Neural cell (in vitro differentiated cells): ENCODE data around the gene TMED8. TPM values are rescaled to one million over a fixed set of nuclear protein-coding genes. Genes with fewer than 3 reads are reported as not detected.

Source experiments
- H2AFZ ChIP-seq: fragments of 200-600, 300-800 bp; sonication (generic), shearing (Covaris generic); 2 replicates; pipeline ENCODE4 v1.6.0; 2014; ENCODE audit warnings: low read depth, mild to moderate bottlenecking, antibody characterized with exemption, low read length, moderate library complexity
- H3F3A ChIP-seq: fragments of 200-600 bp; shearing (Covaris generic); 2 replicates; pipeline ENCODE4 v1.6.1; 2016; ENCODE audit warnings: mild to moderate bottlenecking, moderate library complexity, mixed read lengths, antibody characterized with exemption, low read length; ENCODE audit not compliant: insufficient read depth, poor library complexity, severe bottlenecking
- H3K27ac ChIP-seq: fragments of 200-600, 300-800 bp; sonication (generic), shearing (Covaris generic); 2 replicates; pipeline ENCODE4 v1.5.1; 2014; ENCODE audit warnings: mild to moderate bottlenecking, low read length, moderate library complexity
- H3K27me3 ChIP-seq: fragments of 300-800, 200-600 bp; sonication (generic), shearing (Covaris generic); 2 replicates; pipeline ENCODE4 v1.6.0; 2014; ENCODE audit warnings: mild to moderate bottlenecking, low read depth, low read length, moderate library complexity; ENCODE audit not compliant: insufficient read depth
- H3K36me3 ChIP-seq: fragments of 300-800, 200-600 bp; sonication (generic), shearing (Covaris generic); 2 replicates; pipeline ENCODE4 v1.5.1; 2014; ENCODE audit warnings: mild to moderate bottlenecking, antibody characterized with exemption, low read length, moderate library complexity; ENCODE audit not compliant: insufficient read depth
- H3K4me2 ChIP-seq: fragments of 300-800, 200-600 bp; sonication (generic), shearing (Covaris generic); 2 replicates; pipeline ENCODE4 v1.6.0; 2014; ENCODE audit warnings: mild to moderate bottlenecking, low read length
- H3K4me3 ChIP-seq: fragments of 300-800, 200-600 bp; sonication (generic), shearing (Covaris generic); 2 replicates; pipeline ENCODE4 v1.5.1; 2014; ENCODE audit warnings: mild to moderate bottlenecking, low read length, moderate library complexity
- H3K79me2 ChIP-seq: fragments of 200-600 bp; shearing (Covaris generic); replicated peaks from 2 replicates; pipeline ENCODE4 v1.6.0; 2014; ENCODE audit warnings: mild to moderate bottlenecking, low read length, moderate library complexity; ENCODE audit not compliant: insufficient read depth
- H3K9ac ChIP-seq: fragments of 300-800, 200-600 bp; sonication (generic), shearing (Covaris generic); 2 replicates; pipeline ENCODE4 v1.6.1; 2016; ENCODE audit warnings: mild to moderate bottlenecking, low read length, mixed read lengths
- H3K9me2 ChIP-seq: fragments of 200-600 bp; shearing (Covaris generic); 2 replicates; pipeline ENCODE4 v1.6.1; 2016; ENCODE audit warnings: mild to moderate bottlenecking, low read length, mixed read lengths; ENCODE audit not compliant: insufficient read depth
- H3K9me3 ChIP-seq: fragments of 200-600, 300-800 bp; sonication (generic), shearing (Covaris generic); 2 replicates; pipeline ENCODE4 v1.6.1; 2016; ENCODE audit warnings: mild to moderate bottlenecking, mixed run types, low read length, moderate library complexity, mixed read lengths
- H4K20me1 ChIP-seq: fragments of 200-600 bp; shearing (Covaris generic); 2 replicates; pipeline ENCODE4 v1.6.1; 2016; ENCODE audit warnings: mild to moderate bottlenecking, mixed run types; ENCODE audit not compliant: insufficient read depth
- EP300 ChIP-seq: fragments of 450-650 bp; conservative IDR thresholded peaks from 2 replicates; pipeline ENCODE4 v1.6.1; 2014; ENCODE audit warnings: antibody characterized with exemption, mild to moderate bottlenecking, moderate library complexity; ENCODE audit not compliant: poor library complexity, severe bottlenecking
- MXI1 ChIP-seq: fragments of 450-650 bp; conservative IDR thresholded peaks from 2 replicates; pipeline ENCODE4 v1.6.1; 2014; ENCODE audit warnings: antibody characterized with exemption, mild to moderate bottlenecking; ENCODE audit not compliant: poor library complexity, severe bottlenecking
- SMC3 ChIP-seq: fragments of 450-650 bp; conservative IDR thresholded peaks from 2 replicates; pipeline ENCODE4 v1.6.1; 2014; ENCODE audit warnings: antibody characterized with exemption, mild to moderate bottlenecking, moderate library complexity; ENCODE audit not compliant: poor library complexity
- TAF1 ChIP-seq: IDR thresholded peaks from 2 replicates; pipeline ENCODE4 v1.6.1; 2012; ENCODE audit warnings: low read depth
- polyA plus RNA-seq: library from polyadenylated mRNA; depleted of rRNA; stranded (reverse); fragments of >200 nt; gene quantifications from 2 replicates; pipeline ENCODE4 v1.2.3, GENCODE V29; 2014
- TF ChIP-seq, protein P1 (sequence below): fragments of 450-650 bp; IDR thresholded peaks from 2 replicates; pipeline ENCODE4 v1.5.1; 2014; ENCODE audit warnings: antibody characterized with exemption, mild to moderate bottlenecking, moderate library complexity; ENCODE audit not compliant: poor library complexity, severe bottlenecking
- TF ChIP-seq, protein P2 (sequence below): IDR thresholded peaks from 2 replicates; pipeline ENCODE4 v1.6.1; 2012; ENCODE audit warnings: borderline replicate concordance

Gene TMED8
- polyA plus RNA-seq, 1 donor from 2014 or later, result 16.5 TPM

DNA sequence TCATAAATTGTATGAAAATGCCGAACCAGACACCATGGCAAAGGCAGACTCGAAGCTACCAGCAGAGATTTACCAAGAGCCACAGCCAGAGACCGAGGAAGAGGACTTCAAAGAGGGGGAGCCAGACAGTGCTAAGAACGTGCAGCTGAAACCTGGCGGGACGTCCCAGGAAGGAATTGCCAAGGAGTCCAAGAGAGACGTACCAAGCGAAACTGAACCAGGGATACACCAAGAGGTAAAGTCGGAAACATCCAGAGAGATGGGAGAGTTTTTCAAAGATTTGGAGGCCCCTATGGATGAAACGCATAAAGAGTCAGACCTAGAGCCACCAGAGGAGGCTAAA is 579 bp upstream of the TMED8 start:
- Histone ChIP-seq H3K36me3 (no peaks in the 10 kb centered on the region), H3K4me2 (peak overlapping the region; percentile 96), H3K4me3 (peak overlapping the region; percentile 92), H3K27ac (peak overlapping the region; percentile 93), H3K27me3 (no peaks in the 10 kb centered on the region), H3K9me3 (no peaks in the 10 kb centered on the region), H3K9me2 (no peaks in the 10 kb centered on the region), H3F3A (no peaks in the 10 kb centered on the region), H3K9ac (peak overlapping the region; percentile 90), H3K79me2 (peaks cover 11% of the 10 kb centered on the region), H2AFZ (peak overlapping the region; percentile 95), H4K20me1 (no peaks in the 10 kb centered on the region)
- no peak for TF ChIP-seq TAF1
- TF ChIP-seq SMC3, result no peak
- no peak for TF ChIP-seq EP300

DNA sequence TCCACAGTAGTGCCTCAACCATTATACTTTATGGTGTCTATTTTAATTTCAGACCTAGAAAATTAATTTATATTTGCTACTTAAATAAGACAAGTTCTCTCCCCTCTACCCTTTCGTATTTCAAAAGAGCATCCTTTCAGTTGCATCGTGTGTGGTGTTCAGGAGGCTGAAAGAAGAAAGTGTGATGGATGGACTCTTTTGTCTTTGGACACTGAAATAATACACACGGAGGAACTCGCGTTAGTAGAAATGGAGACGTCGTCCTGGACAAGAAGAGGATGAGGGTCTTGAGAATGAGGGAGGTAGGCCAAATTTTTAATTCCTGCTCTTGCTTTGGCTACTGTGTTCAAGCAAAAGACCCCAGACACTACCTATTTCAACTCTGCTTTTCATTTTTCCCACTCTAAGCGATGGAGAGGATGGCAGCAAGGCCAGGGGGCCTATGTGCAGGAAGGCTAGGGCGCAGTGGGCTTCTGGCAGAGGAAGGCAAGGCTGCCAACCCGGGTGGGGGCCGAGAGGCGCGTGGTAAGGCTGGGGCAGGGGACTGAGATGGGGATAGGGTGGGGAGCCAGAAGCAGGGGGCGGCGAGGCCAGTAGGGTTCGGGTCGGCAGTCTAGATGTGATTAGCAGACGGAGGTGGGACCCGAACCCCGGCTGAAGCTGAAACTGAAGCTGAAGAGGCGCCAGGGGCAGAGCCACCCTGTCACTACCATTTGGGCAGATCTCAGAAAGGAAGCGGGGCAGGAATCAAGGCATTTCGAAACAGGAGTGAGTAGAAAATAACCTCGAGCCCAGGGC is 722 bp downstream of the TMED8 start:
- Histone ChIP-seq H3K79me2 (peaks cover 11% of the 10 kb centered on the region), H3K9ac (peak overlapping the region; percentile 90), H3K4me2 (peak overlapping the region; percentile 58), H2AFZ (peak overlapping the region; percentile 49), H3K9me2 (no peaks in the 10 kb centered on the region), H3F3A (no peaks in the 10 kb centered on the region), H3K27ac (peak overlapping the region; percentile 93), H4K20me1 (no peaks in the 10 kb centered on the region), H3K27me3 (no peaks in the 10 kb centered on the region), H3K9me3 (no peaks in the 10 kb centered on the region), H3K36me3 (no peaks in the 10 kb centered on the region), H3K4me3 (peak overlapping the region; percentile 92)
- TF ChIP-seq TAF1, result no peak
- TF ChIP-seq SMC3, result no peak
- TF ChIP-seq, protein P1, sequence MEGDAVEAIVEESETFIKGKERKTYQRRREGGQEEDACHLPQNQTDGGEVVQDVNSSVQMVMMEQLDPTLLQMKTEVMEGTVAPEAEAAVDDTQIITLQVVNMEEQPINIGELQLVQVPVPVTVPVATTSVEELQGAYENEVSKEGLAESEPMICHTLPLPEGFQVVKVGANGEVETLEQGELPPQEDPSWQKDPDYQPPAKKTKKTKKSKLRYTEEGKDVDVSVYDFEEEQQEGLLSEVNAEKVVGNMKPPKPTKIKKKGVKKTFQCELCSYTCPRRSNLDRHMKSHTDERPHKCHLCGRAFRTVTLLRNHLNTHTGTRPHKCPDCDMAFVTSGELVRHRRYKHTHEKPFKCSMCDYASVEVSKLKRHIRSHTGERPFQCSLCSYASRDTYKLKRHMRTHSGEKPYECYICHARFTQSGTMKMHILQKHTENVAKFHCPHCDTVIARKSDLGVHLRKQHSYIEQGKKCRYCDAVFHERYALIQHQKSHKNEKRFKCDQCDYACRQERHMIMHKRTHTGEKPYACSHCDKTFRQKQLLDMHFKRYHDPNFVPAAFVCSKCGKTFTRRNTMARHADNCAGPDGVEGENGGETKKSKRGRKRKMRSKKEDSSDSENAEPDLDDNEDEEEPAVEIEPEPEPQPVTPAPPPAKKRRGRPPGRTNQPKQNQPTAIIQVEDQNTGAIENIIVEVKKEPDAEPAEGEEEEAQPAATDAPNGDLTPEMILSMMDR, result no peak
- TF ChIP-seq, protein P2, sequence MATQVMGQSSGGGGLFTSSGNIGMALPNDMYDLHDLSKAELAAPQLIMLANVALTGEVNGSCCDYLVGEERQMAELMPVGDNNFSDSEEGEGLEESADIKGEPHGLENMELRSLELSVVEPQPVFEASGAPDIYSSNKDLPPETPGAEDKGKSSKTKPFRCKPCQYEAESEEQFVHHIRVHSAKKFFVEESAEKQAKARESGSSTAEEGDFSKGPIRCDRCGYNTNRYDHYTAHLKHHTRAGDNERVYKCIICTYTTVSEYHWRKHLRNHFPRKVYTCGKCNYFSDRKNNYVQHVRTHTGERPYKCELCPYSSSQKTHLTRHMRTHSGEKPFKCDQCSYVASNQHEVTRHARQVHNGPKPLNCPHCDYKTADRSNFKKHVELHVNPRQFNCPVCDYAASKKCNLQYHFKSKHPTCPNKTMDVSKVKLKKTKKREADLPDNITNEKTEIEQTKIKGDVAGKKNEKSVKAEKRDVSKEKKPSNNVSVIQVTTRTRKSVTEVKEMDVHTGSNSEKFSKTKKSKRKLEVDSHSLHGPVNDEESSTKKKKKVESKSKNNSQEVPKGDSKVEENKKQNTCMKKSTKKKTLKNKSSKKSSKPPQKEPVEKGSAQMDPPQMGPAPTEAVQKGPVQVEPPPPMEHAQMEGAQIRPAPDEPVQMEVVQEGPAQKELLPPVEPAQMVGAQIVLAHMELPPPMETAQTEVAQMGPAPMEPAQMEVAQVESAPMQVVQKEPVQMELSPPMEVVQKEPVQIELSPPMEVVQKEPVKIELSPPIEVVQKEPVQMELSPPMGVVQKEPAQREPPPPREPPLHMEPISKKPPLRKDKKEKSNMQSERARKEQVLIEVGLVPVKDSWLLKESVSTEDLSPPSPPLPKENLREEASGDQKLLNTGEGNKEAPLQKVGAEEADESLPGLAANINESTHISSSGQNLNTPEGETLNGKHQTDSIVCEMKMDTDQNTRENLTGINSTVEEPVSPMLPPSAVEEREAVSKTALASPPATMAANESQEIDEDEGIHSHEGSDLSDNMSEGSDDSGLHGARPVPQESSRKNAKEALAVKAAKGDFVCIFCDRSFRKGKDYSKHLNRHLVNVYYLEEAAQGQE, result no peak
- no peak for TF ChIP-seq MXI1
